Astrocyte (in vitro differentiated cells and primary cell): Measurements from ENCODE around the gene SPP1. TPM values are rescaled to one million over a fixed set of nuclear protein-coding genes. Genes with fewer than 3 reads are reported as not detected.

ENCODE experiments used
- DNase-seq: peaks from one replicate; pipeline ENCODE4 v3.0.0-alpha.2; 2010; ENCODE audit warnings: low read depth
- FAIRE-seq: peaks from 2 replicates; lab custom pipeline; 2011; peaks lifted over from hg19 to GRCh38; lab: Jason Lieb, UNC
- H2AFZ ChIP-seq: 2 replicates; pipeline ENCODE4 v1.6.0; 2012; ENCODE audit warnings: low read depth, low read length, inconsistent platforms
- H3K27ac ChIP-seq: 2 replicates; pipeline ENCODE4 v1.5.1; 2011; ENCODE audit warnings: low read depth, low read length, inconsistent platforms
- H3K27me3 ChIP-seq: 2 replicates; pipeline ENCODE4 v1.6.0; 2011; ENCODE audit warnings: low read length, inconsistent platforms; ENCODE audit not compliant: insufficient read depth
- H3K36me3 ChIP-seq: 2 replicates; pipeline ENCODE4 v1.5.1; 2011; ENCODE audit warnings: low read length, inconsistent platforms; ENCODE audit not compliant: insufficient read depth
- H3K4me1 ChIP-seq: 2 replicates; pipeline ENCODE4 v1.5.1; 2011; ENCODE audit warnings: low read length, inconsistent platforms; ENCODE audit not compliant: insufficient read depth
- H3K4me2 ChIP-seq: 2 replicates; pipeline ENCODE4 v1.6.0; 2012; ENCODE audit warnings: low read length, inconsistent platforms
- H3K4me3 ChIP-seq: 2 replicates; pipeline ENCODE4 v1.5.1; 2011; ENCODE audit warnings: low read depth, mild to moderate bottlenecking, low read length, inconsistent platforms; ENCODE audit not compliant: insufficient read depth
- H3K79me2 ChIP-seq: 2 replicates; pipeline ENCODE4 v1.6.0; 2012; ENCODE audit warnings: mild to moderate bottlenecking, low read length, inconsistent platforms; ENCODE audit not compliant: insufficient read depth
- H3K9ac ChIP-seq: 2 replicates; pipeline ENCODE4 v1.6.0; 2012; ENCODE audit warnings: mild to moderate bottlenecking, low read length, inconsistent platforms
- H3K9me3 ChIP-seq: 2 replicates; pipeline ENCODE4 v1.5.1; 2012; ENCODE audit warnings: low read depth, mild to moderate bottlenecking, low read length, inconsistent platforms; ENCODE audit not compliant: insufficient read depth
- H4K20me1 ChIP-seq: 2 replicates; pipeline ENCODE4 v1.6.0; 2012; ENCODE audit warnings: low read length, inconsistent platforms; ENCODE audit not compliant: insufficient read depth
- H3K27ac Mint-ChIP-seq: one replicate; pipeline ENCODE4 v1.8.0; 2021; ENCODE audit warnings: mild to moderate bottlenecking, mixed read lengths; ENCODE audit not compliant: unreplicated experiment
- H3K27me3 Mint-ChIP-seq: one replicate; pipeline ENCODE4 v1.8.0; 2021; ENCODE audit warnings: low read depth, mixed read lengths; ENCODE audit not compliant: unreplicated experiment
- H3K36me3 Mint-ChIP-seq: one replicate; pipeline ENCODE4 v1.8.0; 2021; ENCODE audit warnings: low read depth, mixed read lengths; ENCODE audit not compliant: unreplicated experiment
- H3K4me1 Mint-ChIP-seq: one replicate; pipeline ENCODE4 v1.8.0; 2021; ENCODE audit warnings: low read depth, mixed read lengths; ENCODE audit not compliant: unreplicated experiment
- H3K4me3 Mint-ChIP-seq: one replicate; pipeline ENCODE4 v1.8.0; 2021; ENCODE audit warnings: mild to moderate bottlenecking, moderate library complexity, mixed read lengths; ENCODE audit not compliant: unreplicated experiment
- H3K9me3 Mint-ChIP-seq: one replicate; pipeline ENCODE4 v1.8.0; 2021; ENCODE audit warnings: mild to moderate bottlenecking, mixed read lengths; ENCODE audit not compliant: unreplicated experiment
- EZH2 ChIP-seq: IDR thresholded peaks from 2 replicates; pipeline ENCODE4 v1.6.1; 2012; ENCODE audit warnings: mild to moderate bottlenecking, low read length, inconsistent platforms; ENCODE audit not compliant: insufficient read depth
- total RNA-seq: library from RNA; stranded (reverse); gene quantifications from 2 replicates; pipeline ENCODE4 v1.2.1, GENCODE V29; 2021
- TF ChIP-seq, protein P1 (sequence below): IDR thresholded peaks from 2 replicates; pipeline ENCODE4 v1.5.1; 2011; ENCODE audit warnings: low read depth, mild to moderate bottlenecking, inconsistent platforms, low read length, moderate library complexity; ENCODE audit not compliant: insufficient read depth

Gene SPP1
- total RNA-seq, 1 donor from 2014 or later: 217 TPM

DNA sequence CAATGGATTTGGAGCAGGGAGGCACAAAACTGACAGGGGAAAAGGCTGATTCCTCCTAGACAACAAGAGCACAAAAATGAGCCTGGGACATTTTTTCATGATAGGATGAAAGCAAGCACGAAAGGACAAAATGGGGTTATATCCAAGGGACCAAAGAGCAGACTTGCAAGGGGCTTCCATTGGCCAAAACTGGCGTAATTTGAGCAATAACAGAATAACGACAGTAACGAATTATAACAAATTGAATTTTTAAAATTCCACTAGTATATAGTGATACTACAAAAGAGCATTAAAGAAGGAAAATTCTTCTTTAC, 10.3 kb downstream of the SPP1 start:
- no peaks in the 10 kb centered on the region for H3K27me3 ChIP-seq
- TF ChIP-seq, protein P1, sequence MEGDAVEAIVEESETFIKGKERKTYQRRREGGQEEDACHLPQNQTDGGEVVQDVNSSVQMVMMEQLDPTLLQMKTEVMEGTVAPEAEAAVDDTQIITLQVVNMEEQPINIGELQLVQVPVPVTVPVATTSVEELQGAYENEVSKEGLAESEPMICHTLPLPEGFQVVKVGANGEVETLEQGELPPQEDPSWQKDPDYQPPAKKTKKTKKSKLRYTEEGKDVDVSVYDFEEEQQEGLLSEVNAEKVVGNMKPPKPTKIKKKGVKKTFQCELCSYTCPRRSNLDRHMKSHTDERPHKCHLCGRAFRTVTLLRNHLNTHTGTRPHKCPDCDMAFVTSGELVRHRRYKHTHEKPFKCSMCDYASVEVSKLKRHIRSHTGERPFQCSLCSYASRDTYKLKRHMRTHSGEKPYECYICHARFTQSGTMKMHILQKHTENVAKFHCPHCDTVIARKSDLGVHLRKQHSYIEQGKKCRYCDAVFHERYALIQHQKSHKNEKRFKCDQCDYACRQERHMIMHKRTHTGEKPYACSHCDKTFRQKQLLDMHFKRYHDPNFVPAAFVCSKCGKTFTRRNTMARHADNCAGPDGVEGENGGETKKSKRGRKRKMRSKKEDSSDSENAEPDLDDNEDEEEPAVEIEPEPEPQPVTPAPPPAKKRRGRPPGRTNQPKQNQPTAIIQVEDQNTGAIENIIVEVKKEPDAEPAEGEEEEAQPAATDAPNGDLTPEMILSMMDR: no peak
- TF ChIP-seq EZH2: no peak
- Mint-ChIP-seq H3K4me3 (no peak overlapping the region), H3K27ac (no peak overlapping the region), H3K9me3 (no peaks in the 10 kb centered on the region), H3K27me3 (no peaks in the 10 kb centered on the region), H3K36me3 (peaks cover 4% of the 10 kb centered on the region), H3K4me1 (peaks cover 5% of the 10 kb centered on the region)
- no peaks in the 10 kb centered on the region for H3K36me3 ChIP-seq
- H3K4me3 ChIP-seq: no peak overlapping the region
- no peak overlapping the region for H2AFZ ChIP-seq
- DNase-seq: no peak
- no peaks in the 10 kb centered on the region for H3K79me2 ChIP-seq
- H3K4me1 ChIP-seq: no peaks in the 10 kb centered on the region
- no peaks in the 10 kb centered on the region for H4K20me1 ChIP-seq
- no peak for FAIRE-seq
- H3K9me3 ChIP-seq: no peaks in the 10 kb centered on the region
- H3K27ac ChIP-seq: no peak overlapping the region
- H3K4me2 ChIP-seq: no peak overlapping the region
- no peak overlapping the region for H3K9ac ChIP-seq

DNA sequence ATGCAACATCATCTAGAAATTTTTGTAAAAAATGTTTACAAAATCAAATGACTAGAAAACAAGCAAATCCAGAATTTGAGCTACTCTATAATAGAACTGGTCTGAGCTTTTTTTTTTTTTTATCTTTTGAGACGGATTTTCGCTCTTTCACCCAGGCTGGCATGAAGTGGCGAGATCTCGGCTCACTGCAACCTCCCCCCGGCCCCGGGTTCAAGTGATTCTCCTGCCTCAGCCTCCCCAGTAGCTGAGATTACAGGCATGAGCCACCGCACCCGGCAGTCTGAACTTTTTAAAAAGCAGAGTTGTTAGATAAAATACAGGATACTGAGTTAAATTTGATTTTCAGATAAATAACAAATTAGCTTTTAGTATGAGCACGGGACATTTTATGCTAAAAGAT, 11.0 kb downstream of the SPP1 start:
- DNase-seq (no peak), FAIRE-seq (no peak)
- H3K4me2 ChIP-seq: no peak overlapping the region
- no peak overlapping the region for H2AFZ ChIP-seq
- no peak overlapping the region for H3K9ac ChIP-seq
- H3K27me3 ChIP-seq: no peaks in the 10 kb centered on the region
- no peak overlapping the region for H3K27ac Mint-ChIP-seq
- H3K9me3 Mint-ChIP-seq: no peaks in the 10 kb centered on the region
- no peaks in the 10 kb centered on the region for H3K79me2 ChIP-seq
- H3K27ac ChIP-seq: no peak overlapping the region
- no peaks in the 10 kb centered on the region for H3K27me3 Mint-ChIP-seq
- H3K9me3 ChIP-seq: no peaks in the 10 kb centered on the region
- peaks cover 5% of the 10 kb centered on the region for H3K4me1 Mint-ChIP-seq
- no peaks in the 10 kb centered on the region for H3K4me1 ChIP-seq
- H3K4me3 Mint-ChIP-seq: no peak overlapping the region
- peaks cover 3% of the 10 kb centered on the region for H3K36me3 Mint-ChIP-seq
- H3K36me3 ChIP-seq: no peaks in the 10 kb centered on the region
- no peak for TF ChIP-seq EZH2
- TF ChIP-seq, protein P1: no peak
- no peaks in the 10 kb centered on the region for H4K20me1 ChIP-seq
- H3K4me3 ChIP-seq: no peak overlapping the region

DNA sequence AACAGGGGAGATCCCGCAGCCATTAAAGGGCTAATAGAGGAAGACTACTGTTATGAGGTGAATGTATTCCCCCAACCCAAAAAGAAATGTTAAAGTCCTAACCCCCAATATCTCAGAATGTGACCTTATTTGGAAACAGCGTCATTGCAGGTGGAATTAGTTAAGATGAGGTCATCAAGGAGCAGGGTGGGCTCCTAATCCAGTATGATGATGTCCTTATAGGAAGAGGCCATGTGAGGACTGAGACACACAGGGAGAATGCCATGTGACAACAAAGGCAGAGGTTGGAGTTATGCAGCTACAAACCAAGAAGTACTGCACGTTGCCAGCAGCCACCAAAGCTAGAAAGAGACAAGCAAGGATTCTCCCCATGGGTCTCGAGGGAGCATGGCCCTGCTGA, 14.3 kb downstream of the SPP1 start:
- no peaks in the 10 kb centered on the region for H3K27me3 Mint-ChIP-seq
- DNase-seq (no peak), FAIRE-seq (no peak)
- H3K27me3 ChIP-seq: no peaks in the 10 kb centered on the region
- H3K27ac Mint-ChIP-seq: no peak overlapping the region
- H3K9me3 ChIP-seq: no peaks in the 10 kb centered on the region
- no peak overlapping the region for H3K4me3 ChIP-seq
- H3K4me1 ChIP-seq: no peaks in the 10 kb centered on the region
- peaks cover 2% of the 10 kb centered on the region for H3K9me3 Mint-ChIP-seq
- H3K4me2 ChIP-seq: no peak overlapping the region
- H3K4me1 Mint-ChIP-seq: no peaks in the 10 kb centered on the region
- TF ChIP-seq, protein P1: no peak
- TF ChIP-seq EZH2: no peak
- H4K20me1 ChIP-seq: no peaks in the 10 kb centered on the region
- H3K36me3 ChIP-seq: no peaks in the 10 kb centered on the region
- H3K9ac ChIP-seq: no peak overlapping the region
- H3K79me2 ChIP-seq: no peaks in the 10 kb centered on the region
- H3K4me3 Mint-ChIP-seq: no peak overlapping the region
- H3K36me3 Mint-ChIP-seq: no peaks in the 10 kb centered on the region
- no peak overlapping the region for H3K27ac ChIP-seq
- no peak overlapping the region for H2AFZ ChIP-seq
